Measurements from ENCODE around the gene CTIF. TPM values are rescaled to one million over a fixed set of nuclear protein-coding genes. Genes with fewer than 3 reads are reported as not detected.

CTIF gene
- polyA plus RNA-seq, 1 of the 3 experiments (the other 2 are of a cell fraction): 47.2 TPM

- 96% methylated on average over 8 of the region's 8 CpGs for WGBS (ENCODE audit: low lambda C conversion rate)
- Histone ChIP-seq H3K4me3 (ENCODE audit: low read depth in 2 of 2, low read length in 1 of 2) (peak overlapping the region in 1 of 2 experiments; percentile 17; a peak in 1 of 4 replicates), H3K4me1 (ENCODE audit: control insufficient read depth in 1 of 2, insufficient read depth in 2 of 2, low read depth in 1 of 2, low read length in 1 of 2) (peaks cover 9 to 19% of the 10 kb centered on the region in 2 experiments; a peak in 3 of 4 replicates)
Observed at GRCh38 chr18:48902856-48903601, 364.2 kb downstream of the CTIF start.

GRCh38 chr18:48904091-48904490, 365.3 kb downstream of the CTIF start:
- H3K4me1 ChIP-seq (ENCODE audit: control insufficient read depth in 1 of 2, insufficient read depth in 2 of 2, low read depth in 1 of 2, low read length in 1 of 2): peaks cover 9 to 19% of the 10 kb centered on the region in 2 experiments; a peak in 3 of 4 replicates
- H3F3A ChIP-seq (replicated peaks; ENCODE audit: insufficient read depth): peaks cover 19% of the 10 kb centered on the region
- no peak overlapping the region for H3K4me3 ChIP-seq (ENCODE audit: low read depth in 2 of 2, low read length in 1 of 2)
- H4K20me1 ChIP-seq (ENCODE audit: insufficient read depth): no peaks in the 10 kb centered on the region
- TF ChIP-seq TCF12 (IDR thresholded peaks at IDR 0.05) (no peak), JUND (IDR thresholded peaks at IDR 0.05) (no peak), GABPA (IDR thresholded peaks at IDR 0.05; ENCODE audit: low read depth) (no peak), MAX (IDR thresholded peaks at IDR 0.05; ENCODE audit: low read depth) (no peak), FOXJ3 (CRISPR knock-in tag; IDR thresholded peaks at IDR 0.05) (no peak), EZH2phosphoT487 (IDR thresholded peaks at IDR 0.05; ENCODE audit: borderline replicate concordance, low read depth) (no peak), SMC3 (IDR thresholded peaks at IDR 0.05; ENCODE audit: low read depth, low read length) (no peak), RFX5 (IDR thresholded peaks at IDR 0.05; ENCODE audit: low read length) (no peak), GATA2 (CRISPR knock-in tag; IDR thresholded peaks at IDR 0.05) (no peak), RCOR1 (IDR thresholded peaks at IDR 0.05; ENCODE audit: low read length) (no peak), CHD2 (IDR thresholded peaks at IDR 0.05; ENCODE audit: low read length, partially characterized antibody) (no peak)
- H3K27ac ChIP-seq (ENCODE audit: low read depth in 2 of 2, low read length in 1 of 2): peak overlapping the region in 1 of 2 experiments; percentile 99; a peak in 2 of 4 replicates
- no peak overlapping the region for H3K9ac ChIP-seq
- 88% methylated on average over 2 of the region's 2 CpGs for WGBS (ENCODE audit: low lambda C conversion rate)
- no peaks in the 10 kb centered on the region for H3K9me2 ChIP-seq
- H2AFZ ChIP-seq (ENCODE audit: low read depth): no peak overlapping the region
- ChIA-PET CTCF (interaction anchor here (0.9 kb wide), 1 partner anchor 11 kb away, joined by 3 read pairs; no protein-coding TSS in a partner anchor), POLR2A (no interaction called here)
- peaks cover 28% of the 10 kb centered on the region for H3K79me2 ChIP-seq (ENCODE audit: insufficient read depth)
- no peak overlapping the region for H3K4me2 ChIP-seq
- H3K27me3 ChIP-seq (ENCODE audit: insufficient read depth): no peaks in the 10 kb centered on the region
- DNase-seq: no peak
- H3K36me3 ChIP-seq (replicated peaks in 1 of 2; ENCODE audit: control insufficient read depth in 1 of 2, insufficient read depth in 2 of 2, low read length in 1 of 2): peaks cover 0 to 5% of the 10 kb centered on the region in 2 experiments
- peaks cover 6% of the 10 kb centered on the region; the same call in 1 of the 2 replicates for H3K9me3 ChIP-seq

More at GRCh38 chr18:48902856-48903601, 364.2 kb downstream of the CTIF start:
- TF ChIP-seq NRF1 (IDR thresholded peaks at IDR 0.05; ENCODE audit: low read depth, low read length): no peak
- TF ChIP-seq USF1 (IDR thresholded peaks at IDR 0.05; ENCODE audit: borderline replicate concordance, low read depth): peak; percentile 68
- no peak for DNase-seq
- Histone ChIP-seq H3F3A (replicated peaks; ENCODE audit: insufficient read depth) (peaks cover 21% of the 10 kb centered on the region), H3K79me2 (ENCODE audit: insufficient read depth) (peaks cover 28% of the 10 kb centered on the region), H3K9me3 (peaks cover 6% of the 10 kb centered on the region; the same call in 1 of the 2 replicates), H3K27me3 (ENCODE audit: insufficient read depth) (no peaks in the 10 kb centered on the region), H3K27ac (ENCODE audit: low read depth in 2 of 2, low read length in 1 of 2) (peak overlapping the region; percentile 84 to 99), H3K9ac (peak overlapping the region; percentile 76), H3K9me2 (no peaks in the 10 kb centered on the region), H4K20me1 (ENCODE audit: insufficient read depth) (no peaks in the 10 kb centered on the region), H3K4me2 (peak overlapping the region; percentile 52), H3K36me3 (replicated peaks in 1 of 2; ENCODE audit: control insufficient read depth in 1 of 2, insufficient read depth in 2 of 2, low read length in 1 of 2) (peaks cover 0 to 5% of the 10 kb centered on the region in 2 experiments), H2AFZ (ENCODE audit: low read depth) (no peak overlapping the region; the same call in 1 of the 2 replicates)
- CTCF ChIA-PET: interaction anchor here (0.9 to 1.1 kb wide), 2 partner anchors 10 to 27 kb away, joined by 3 to 4 read pairs; no protein-coding TSS in a partner anchor
- POLR2A ChIA-PET: no interaction called here

Data from SK-N-SH (cell line).